Omental fat pad (tissue), 4 donors: ENCODE measurements around the gene IMPG2. TPM values are rescaled to one million over a fixed set of nuclear protein-coding genes. Genes with fewer than 3 reads are reported as not detected.

ENCODE experiments used
- ATAC-seq: fragments of 150-250 bp; one replicate; pipeline ENCODE4 v1.9.1; 2016; ENCODE audit warnings: mild to moderate bottlenecking, moderate library complexity; ENCODE audit not compliant: low FRiP score
- DNase-seq: peaks from one replicate; pipeline ENCODE4 v3.0.0-alpha.2; 2019; ENCODE audit warnings: low spot score
- total RNA-seq, 4 donors: library from RNA; depleted of rRNA; stranded (reverse); fragments of >200 nt; gene quantifications; one replicate each; pipeline ENCODE4 v1.1.0, GENCODE V29; 2016
- TF ChIP-seq, protein P1 (sequence below), 3 donors: fragments of 450-650 bp; IDR thresholded peaks; one replicate each; pipeline ENCODE4 v1.5.1; 2016 to 2017; ENCODE audit warnings: antibody characterized with exemption in 3 of 3, mild to moderate bottlenecking in 3 of 3, moderate library complexity in 2 of 3

The IMPG2 gene
- total RNA-seq, 4 donors from 2014 or later, result 0.13 to 0.56 (median 0.28) TPM

DNA sequence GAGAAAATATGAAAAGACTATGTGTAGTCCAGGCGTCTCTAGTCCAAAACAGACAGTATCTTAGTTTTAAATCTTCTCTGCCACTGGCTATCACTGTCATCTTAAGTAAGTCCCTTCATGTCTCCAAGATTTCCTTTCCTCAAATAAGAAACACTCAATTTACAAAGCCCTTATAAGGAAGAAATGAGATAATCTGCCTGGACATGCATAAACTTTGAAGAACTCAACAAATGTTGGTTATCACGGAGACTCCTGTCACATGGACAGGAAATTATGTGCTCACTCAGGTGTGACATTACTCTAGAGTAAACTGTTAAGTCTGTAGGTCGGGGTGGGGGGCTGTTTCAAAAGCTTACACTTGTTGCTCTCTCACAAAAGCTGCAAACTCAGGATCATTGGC lies 91.9 kb downstream of the IMPG2 start:
- ATAC-seq (no peak), DNase-seq (no peak)
- TF ChIP-seq, protein P1, sequence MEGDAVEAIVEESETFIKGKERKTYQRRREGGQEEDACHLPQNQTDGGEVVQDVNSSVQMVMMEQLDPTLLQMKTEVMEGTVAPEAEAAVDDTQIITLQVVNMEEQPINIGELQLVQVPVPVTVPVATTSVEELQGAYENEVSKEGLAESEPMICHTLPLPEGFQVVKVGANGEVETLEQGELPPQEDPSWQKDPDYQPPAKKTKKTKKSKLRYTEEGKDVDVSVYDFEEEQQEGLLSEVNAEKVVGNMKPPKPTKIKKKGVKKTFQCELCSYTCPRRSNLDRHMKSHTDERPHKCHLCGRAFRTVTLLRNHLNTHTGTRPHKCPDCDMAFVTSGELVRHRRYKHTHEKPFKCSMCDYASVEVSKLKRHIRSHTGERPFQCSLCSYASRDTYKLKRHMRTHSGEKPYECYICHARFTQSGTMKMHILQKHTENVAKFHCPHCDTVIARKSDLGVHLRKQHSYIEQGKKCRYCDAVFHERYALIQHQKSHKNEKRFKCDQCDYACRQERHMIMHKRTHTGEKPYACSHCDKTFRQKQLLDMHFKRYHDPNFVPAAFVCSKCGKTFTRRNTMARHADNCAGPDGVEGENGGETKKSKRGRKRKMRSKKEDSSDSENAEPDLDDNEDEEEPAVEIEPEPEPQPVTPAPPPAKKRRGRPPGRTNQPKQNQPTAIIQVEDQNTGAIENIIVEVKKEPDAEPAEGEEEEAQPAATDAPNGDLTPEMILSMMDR (IDR thresholded peaks at IDR 0.05), result no peak

DNA sequence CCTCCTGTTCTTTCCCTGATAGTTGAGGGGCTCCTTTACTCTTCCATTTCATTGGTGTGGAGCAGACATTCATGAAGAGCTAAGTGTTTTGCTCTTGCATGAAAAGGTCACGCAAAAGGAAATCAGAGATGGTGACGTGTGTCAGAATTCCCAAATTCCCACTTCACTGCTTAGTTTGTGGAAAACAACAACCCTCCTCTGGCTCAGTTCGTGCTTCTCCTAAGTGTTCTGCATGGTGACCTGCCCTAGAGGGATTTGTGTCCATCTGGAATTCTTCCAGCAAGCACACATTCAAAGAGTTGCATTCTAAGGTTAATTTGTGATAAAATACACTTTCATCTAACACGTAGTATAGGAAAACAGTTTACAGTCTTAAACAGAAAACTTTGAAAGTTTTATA lies 95.6 kb downstream of the IMPG2 start:
- DNase-seq (no peak), ATAC-seq (no peak)
- TF ChIP-seq, protein P1 (IDR thresholded peaks at IDR 0.05), result no peak

DNA sequence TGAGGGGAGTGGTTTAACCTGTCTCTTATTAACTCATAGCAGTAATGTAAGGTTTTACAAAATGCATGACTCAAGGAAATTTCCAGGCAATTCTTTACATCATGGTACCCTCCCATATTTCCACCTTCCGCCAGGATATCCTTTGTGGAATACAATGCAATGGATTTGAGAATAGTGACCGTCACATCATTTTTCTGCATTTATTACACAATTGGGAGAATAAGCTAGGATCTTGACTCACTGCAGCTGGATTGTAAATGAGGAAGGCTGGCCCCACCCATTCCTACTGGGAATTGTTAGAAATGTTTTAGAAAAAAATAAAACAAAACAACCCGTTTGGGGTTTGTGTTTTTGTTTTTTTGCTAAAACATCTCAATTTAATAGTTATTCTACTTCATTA lies 97.4 kb downstream of the IMPG2 start:
- no peak for ATAC-seq
- TF ChIP-seq, protein P1 (IDR thresholded peaks at IDR 0.05), result no peak
- no peak for DNase-seq

DNA sequence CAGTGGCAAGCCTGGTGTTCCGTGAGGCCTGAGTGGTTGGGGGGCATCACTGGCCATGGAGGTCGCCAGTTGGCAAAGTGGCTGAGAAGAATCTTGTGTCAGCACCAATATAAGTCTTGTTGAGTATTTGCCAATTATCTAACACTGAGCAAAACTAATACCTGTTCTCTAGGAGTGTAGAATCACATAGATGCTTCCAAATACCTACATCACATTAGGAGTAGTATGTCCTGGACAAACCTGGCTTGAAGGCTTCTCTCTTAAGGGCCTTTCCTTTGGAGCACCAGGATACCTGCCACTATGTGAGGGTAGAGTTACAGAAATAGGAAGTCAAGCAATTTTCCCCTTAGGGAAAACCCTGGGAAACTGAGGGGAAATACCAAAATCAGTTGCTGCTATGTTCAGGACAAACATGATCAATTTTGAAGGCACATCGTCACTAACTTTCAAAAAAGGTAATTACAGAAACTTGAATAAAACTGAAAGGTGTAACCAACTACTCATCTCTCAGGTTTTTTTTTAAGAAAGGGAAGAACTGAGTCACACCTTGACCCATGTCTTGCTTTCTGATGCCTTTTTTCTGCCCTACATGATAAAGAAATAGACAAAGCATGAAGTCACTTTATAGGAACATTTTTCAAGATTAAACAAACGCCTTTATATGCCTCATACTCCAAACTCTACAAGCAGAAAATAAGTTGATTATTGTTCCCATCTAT lies 100.4 kb downstream of the IMPG2 start:
- no peak for ATAC-seq
- TF ChIP-seq, protein P1 (IDR thresholded peaks at IDR 0.05), result no peak
- no peak for DNase-seq

DNA sequence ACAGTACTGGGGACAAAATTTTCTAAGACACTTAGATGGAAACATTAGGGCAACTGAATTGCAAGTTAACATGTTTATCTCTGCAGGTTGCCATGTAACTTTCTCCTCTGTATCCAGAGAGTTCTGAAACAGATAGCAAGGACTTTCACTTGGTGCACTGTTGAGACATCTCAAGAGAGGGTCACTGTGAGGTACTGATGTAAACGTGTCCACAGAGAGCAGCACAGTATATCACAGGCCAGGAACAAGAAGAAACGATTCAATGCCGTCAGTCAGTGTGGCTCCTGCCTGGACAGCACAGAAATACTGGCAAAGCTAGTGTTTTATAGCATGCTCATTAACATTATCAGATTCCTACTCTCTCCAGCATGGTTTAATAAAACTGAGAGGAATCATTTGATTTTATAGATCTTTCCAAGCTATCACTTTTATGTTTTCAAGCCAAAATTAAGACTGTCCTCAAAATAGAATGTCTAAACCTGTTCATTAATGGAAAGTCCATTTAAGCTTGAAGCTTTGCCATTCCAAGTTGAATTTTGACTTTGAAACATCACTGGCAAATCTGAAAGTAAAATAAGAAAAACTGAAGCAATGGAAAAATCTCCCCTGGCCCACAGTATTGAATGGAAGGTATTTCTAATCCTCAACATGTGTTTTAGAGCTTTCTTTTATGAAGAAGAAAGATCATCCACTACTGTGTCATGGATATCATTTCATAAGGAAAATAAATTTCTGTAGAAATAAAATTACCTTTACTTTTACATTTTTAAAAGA lies 102.7 kb downstream of the IMPG2 start:
- no peak for DNase-seq
- ATAC-seq, result peak; percentile 37
- TF ChIP-seq, protein P1 (IDR thresholded peaks at IDR 0.05), result no peak

DNA sequence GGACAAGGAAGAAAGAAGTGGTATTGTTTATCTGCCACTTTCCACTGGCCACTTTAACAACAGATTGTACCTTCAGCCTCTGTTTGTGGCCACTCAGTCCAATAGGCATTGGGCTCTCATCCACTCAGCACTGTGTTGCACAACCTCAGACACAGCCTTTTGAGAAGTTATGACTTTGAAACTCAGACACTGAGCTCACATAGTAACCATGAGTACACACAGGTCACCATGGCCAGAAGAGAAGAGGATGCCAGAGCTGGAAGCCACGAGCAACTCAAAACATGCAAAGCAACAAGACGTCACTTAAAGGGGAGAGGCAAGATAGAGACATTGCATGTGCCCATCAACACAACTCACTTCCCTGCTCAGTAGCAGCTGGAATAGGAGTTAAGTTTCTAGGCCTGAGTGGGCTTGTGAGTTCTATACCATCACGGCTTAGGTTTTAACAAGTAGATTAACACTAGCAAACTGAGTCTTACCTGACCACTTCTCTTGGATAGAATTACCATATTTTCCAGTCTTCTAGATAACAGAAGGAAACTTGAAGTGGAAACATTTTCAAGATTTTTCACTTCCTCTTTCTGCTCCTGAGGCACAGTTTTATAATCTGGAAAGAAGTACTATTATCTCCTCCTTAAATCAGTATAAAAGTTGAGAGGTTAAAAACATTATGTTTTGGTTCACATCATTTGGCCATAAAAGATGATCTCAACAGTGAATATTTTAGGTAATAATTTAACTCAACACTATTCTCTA lies 103.5 kb downstream of the IMPG2 start:
- TF ChIP-seq, protein P1 (IDR thresholded peaks at IDR 0.05), result no peak
- ATAC-seq (peak; percentile 48), DNase-seq (no peak)
